Measurements from ENCODE around the gene MED1.

Gene MED1

DNA sequence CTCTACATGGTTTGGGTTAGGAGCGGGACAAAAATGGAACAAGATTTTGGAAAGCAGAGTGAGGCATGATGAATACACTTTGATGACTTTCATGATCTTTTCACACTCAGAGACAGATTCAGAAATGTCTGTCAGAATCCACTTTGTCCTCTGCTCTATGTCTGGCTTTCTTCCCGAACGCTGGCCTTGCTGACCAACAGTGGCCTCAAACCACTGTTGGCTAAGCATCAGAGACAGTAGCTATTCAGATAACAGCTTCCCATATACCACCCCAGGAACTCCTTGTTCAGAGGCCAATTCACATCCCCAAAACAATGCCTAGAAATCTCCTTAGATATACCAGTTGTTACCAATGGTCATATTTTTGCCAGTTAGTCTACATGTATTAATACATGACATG, 90.5 kb downstream of the MED1 start:
- DNase-seq (ENCODE audit: low spot score): no peak

DNA sequence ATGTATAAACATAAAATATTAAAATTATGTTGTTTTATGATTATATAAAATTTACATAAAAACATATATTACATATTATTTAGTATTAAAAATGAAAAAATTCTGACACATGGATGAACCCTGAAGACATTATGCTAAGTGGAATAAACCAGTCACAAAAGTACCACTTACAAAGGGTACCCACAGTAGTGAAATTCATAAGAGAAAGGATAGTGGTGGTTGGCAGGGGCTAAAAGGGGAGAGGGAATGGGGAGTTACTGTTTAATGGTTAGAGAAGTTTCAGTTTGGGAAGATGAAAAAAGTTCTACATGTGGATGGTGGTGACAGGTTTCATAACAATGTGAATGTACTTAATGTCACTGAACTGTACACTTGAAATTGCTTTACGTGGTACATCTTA, 91.1 kb downstream of the MED1 start:
- DNase-seq (ENCODE audit: low spot score): no peak

DNA sequence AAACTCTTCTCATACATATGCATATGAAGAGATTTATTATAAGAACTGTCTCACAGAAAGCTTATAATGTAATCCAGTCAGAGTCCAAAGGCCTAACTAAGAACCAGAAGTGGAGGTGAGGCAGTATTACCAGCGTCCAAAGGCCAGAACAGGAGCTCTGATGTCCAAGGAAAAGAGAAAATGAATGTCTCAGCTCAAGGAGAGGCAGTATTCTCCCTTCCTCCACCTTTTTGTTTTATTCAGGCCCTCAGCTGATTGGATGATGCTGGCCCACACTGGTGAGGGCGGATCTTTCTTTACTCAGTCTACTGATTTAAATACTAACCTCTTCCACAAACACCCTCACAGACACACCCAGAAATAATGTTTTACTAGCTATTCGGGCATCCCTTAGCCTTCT, 93.1 kb downstream of the MED1 start:
- no peak for DNase-seq (ENCODE audit: low spot score)

- DNase-seq (ENCODE audit: low spot score): no peak
Observed at GRCh38 chr17:39357488-39357887, 93.6 kb downstream of the MED1 start.

All from CD4-positive, alpha-beta T cell treated with Interleukin-2 at 100 ng/mL for 4 hours (primary cell).